Endothelial cell of umbilical vein (primary cell): ENCODE results near the gene CFAP46. TPM values are rescaled to one million over a fixed set of nuclear protein-coding genes. Genes with fewer than 3 reads are reported as not detected.

Source experiments
- BruUV-seq: library from RNA; stranded (reverse); fragments of 400-500 nt; replicated peaks from 2 replicates; lab custom pipeline; 2021; lab: Mats Ljungman, UMichigan
- CTCF ChIA-PET: fragments of 300-600, 350-600 bp; sonication (Branson Sonifier 250); formaldehyde crosslinking; loops from one replicate; lab custom pipeline; 2021; ENCODE audit warnings: antibody characterized with exemption, inconsistent platforms; lab: Charles Lee
- POLR2A ChIA-PET: fragments of 300-600, 350-600 bp; sonication (Branson Sonifier 250); formaldehyde crosslinking; loops from one replicate; lab custom pipeline; 2021; ENCODE audit warnings: antibody characterized with exemption, inconsistent platforms; lab: Charles Lee
- DNase-seq: peaks from one replicate; pipeline ENCODE4 v3.0.0-alpha.2; 2011; ENCODE audit warnings: low read depth, low spot score
- FAIRE-seq: peaks from 2 replicates; lab custom pipeline; 2011; peaks lifted over from hg19 to GRCh38; lab: Jason Lieb, UNC
- H2AFZ ChIP-seq: 2 replicates; pipeline ENCODE4 v1.6.0; 2012; ENCODE audit warnings: low read depth, low read length, control low read depth, inconsistent platforms
- H3K27ac ChIP-seq: 2 replicates; pipeline ENCODE4 v1.5.1; 2011; ENCODE audit warnings: low read depth, mild to moderate bottlenecking, control low read depth, low read length, moderate library complexity; ENCODE audit not compliant: insufficient read depth
- H3K27me3 ChIP-seq, 2 experiments: 2 replicates each; pipeline versions ENCODE4 v1.6.0 to v1.6.1; 2011; ENCODE audit warnings: low read length in 2 of 2, mixed read lengths in 1 of 2; ENCODE audit not compliant: control insufficient read depth in 2 of 2, insufficient read depth in 2 of 2
- H3K36me3 ChIP-seq, 2 experiments: 2 replicates in 1 of 2; 3 replicates in 1 of 2; pipeline ENCODE4 v1.5.1; 2011; ENCODE audit warnings: low read length in 2 of 2, mild to moderate bottlenecking in 1 of 2, moderate library complexity in 1 of 2; ENCODE audit not compliant: control insufficient read depth in 2 of 2, insufficient read depth in 2 of 2; ENCODE audit errors: extremely low read depth in 1 of 2
- H3K4me1 ChIP-seq: 3 replicates; pipeline ENCODE4 v1.5.1; 2011; ENCODE audit warnings: mild to moderate bottlenecking, low read length; ENCODE audit not compliant: control insufficient read depth, insufficient read depth; ENCODE audit errors: extremely low read depth
- H3K4me2 ChIP-seq: 2 replicates; pipeline ENCODE4 v1.6.1; 2011; ENCODE audit warnings: low read length, control low read depth, mixed read lengths; ENCODE audit not compliant: insufficient read depth
- H3K4me3 ChIP-seq, 3 experiments: fragments of 200-600 bp in 1 of 3; sonication (generic), shearing (Covaris generic) in 1 of 3; replicated peaks in 1 of 3; 2 replicates each; pipeline ENCODE4 v1.5.1; 2011 to 2016; ENCODE audit warnings: control low read depth in 3 of 3, low read length in 3 of 3, mild to moderate bottlenecking in 2 of 3, inconsistent platforms in 1 of 3, low read depth in 1 of 3, moderate library complexity in 1 of 3; ENCODE audit not compliant: insufficient read depth in 1 of 3
- H3K79me2 ChIP-seq: 2 replicates; pipeline ENCODE4 v1.6.0; 2012; ENCODE audit warnings: low read length, inconsistent platforms; ENCODE audit not compliant: control insufficient read depth, insufficient read depth
- H3K9ac ChIP-seq: replicated peaks from 2 replicates; pipeline ENCODE3; 2011; ENCODE audit warnings: low read length, control low read depth; ENCODE audit not compliant: insufficient read depth; ENCODE audit errors: extremely low read depth
- H3K9me1 ChIP-seq: replicated peaks from 3 replicates; pipeline ENCODE4 v1.6.0; 2011; ENCODE audit warnings: mild to moderate bottlenecking, low read length; ENCODE audit not compliant: control insufficient read depth, insufficient read depth; ENCODE audit errors: extremely low read depth
- H3K9me3 ChIP-seq: replicated peaks from 2 replicates; pipeline ENCODE4 v1.5.1; 2012; ENCODE audit warnings: low read length, inconsistent platforms; ENCODE audit not compliant: control insufficient read depth, insufficient read depth
- H4K20me1 ChIP-seq: replicated peaks from 2 replicates; pipeline ENCODE3; 2011; ENCODE audit warnings: mild to moderate bottlenecking, low read length; ENCODE audit not compliant: control insufficient read depth, insufficient read depth; ENCODE audit errors: extremely low read depth
- GATA2 ChIP-seq: IDR thresholded peaks from 2 replicates; pipeline ENCODE4 v1.7.0; 2011; ENCODE audit warnings: low read depth, mild to moderate bottlenecking, moderate library complexity, mixed read lengths, low read length; ENCODE audit not compliant: insufficient read length, insufficient read depth
- JUN ChIP-seq: IDR thresholded peaks from 2 replicates; pipeline ENCODE4 v1.6.1; 2011; ENCODE audit warnings: borderline replicate concordance, low read depth; ENCODE audit not compliant: insufficient read length, insufficient read depth
- MYC ChIP-seq: IDR thresholded peaks from one replicate; pipeline ENCODE4 v1.6.1; 2011; ENCODE audit warnings: mild to moderate bottlenecking, low read depth, low read length
- POLR2A ChIP-seq: IDR thresholded peaks from 2 replicates; pipeline ENCODE4 v1.6.1; 2012; ENCODE audit warnings: low read depth, mild to moderate bottlenecking, control low read depth, low read length
- POLR2AphosphoS5 ChIP-seq: IDR thresholded peaks from 2 replicates; pipeline ENCODE4 v1.6.1; 2012; ENCODE audit warnings: low read depth, mild to moderate bottlenecking, control low read depth, low read length, moderate library complexity; ENCODE audit not compliant: insufficient read depth
- dilution Hi-C: fragments of 300-500 bp; cut with MboI; formaldehyde crosslinking; loops from one replicate; pipeline ENCODE4 v1.15.0; 2019; ENCODE audit warnings: low sequenced_read_pairs; ENCODE audit not compliant: extremely low pct_ligation_motif_present
- intact Hi-C: fragments of 100-400 bp; cut with micrococcal nuclease; formaldehyde crosslinking; loops from one replicate; pipeline ENCODE4 v1.10.0; 2022
- polyA plus RNA-seq, 4 experiments: library from polyadenylated mRNA; depleted of rRNA in 3 of 4; stranded (reverse) in 3 of 4; unstranded in 1 of 4; fragments of >200 nt; gene quantifications; 2 replicates each; pipeline versions ENCODE4 v1.2.1 to v1.2.3, GENCODE V29; 2011 to 2012; ENCODE audit warnings: missing spikeins in 1 of 4
- total RNA-seq: library from RNA; stranded (reverse); gene quantifications from 2 replicates; pipeline ENCODE4 v1.2.3, GENCODE V29; 2021
- TF ChIP-seq, protein P1 (sequence below), 2 donors: IDR thresholded peaks; 1 replicate in 1 of 2; 2 replicates in 1 of 2; pipeline ENCODE4 v1.5.1; 2011; ENCODE audit warnings: low read length in 2 of 2, mild to moderate bottlenecking in 2 of 2, moderate library complexity in 2 of 2, control low read depth in 1 of 2, inconsistent platforms in 1 of 2, low read depth in 1 of 2; ENCODE audit not compliant: insufficient read depth in 1 of 2; ENCODE audit errors: extremely low read depth in 1 of 2

Gene CFAP46
- total and polyA plus RNA-seq, 2 donors (not counting 3 experiments of a cell fraction or from before 2014, with no cell fraction given) = 0.75 to 0.98 TPM

DNA sequence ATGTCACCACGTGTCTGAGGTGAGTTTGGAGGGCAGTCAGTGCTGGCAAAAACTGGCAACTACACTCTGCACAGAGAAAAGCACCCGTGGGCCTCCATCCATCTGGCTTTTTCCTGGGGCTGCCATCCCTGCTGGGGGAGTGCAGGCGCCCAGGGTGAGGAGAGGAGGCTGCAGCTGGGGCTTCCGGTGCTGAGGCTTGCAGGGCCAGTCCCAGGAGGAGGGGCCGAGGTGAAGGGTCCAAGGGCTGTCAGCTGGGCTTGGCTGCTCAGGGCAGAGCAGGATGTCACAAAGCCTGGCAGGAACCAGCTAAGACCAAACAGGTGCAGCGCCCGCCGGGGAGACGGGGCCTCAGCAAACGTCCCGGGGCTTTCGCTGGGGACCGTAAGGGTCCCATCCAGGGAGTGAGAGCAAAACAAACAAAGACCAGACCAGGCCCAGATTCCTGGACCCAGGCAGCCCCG is 77.2 kb downstream of the CFAP46 start:
- Histone ChIP-seq H3K4me1 (no peaks in the 10 kb centered on the region), H3K4me3 (no peak overlapping the region), H3K27ac (no peak overlapping the region), H3K9me1 (no peaks in the 10 kb centered on the region), H3K9me3 (no peaks in the 10 kb centered on the region), H3K9ac (no peak overlapping the region), H3K36me3 (no peaks in the 10 kb centered on the region), H4K20me1 (no peaks in the 10 kb centered on the region), H3K79me2 (no peaks in the 10 kb centered on the region), H3K4me2 (no peak overlapping the region), H3K27me3 (no peaks in the 10 kb centered on the region), H2AFZ (no peak overlapping the region)
- dilution Hi-C loops (no loop called here), intact Hi-C loops (no loop called here)
- CTCF ChIA-PET = no interaction called here
- POLR2A ChIA-PET = no interaction called here
- TF ChIP-seq JUN = no peak
- TF ChIP-seq, protein P1, sequence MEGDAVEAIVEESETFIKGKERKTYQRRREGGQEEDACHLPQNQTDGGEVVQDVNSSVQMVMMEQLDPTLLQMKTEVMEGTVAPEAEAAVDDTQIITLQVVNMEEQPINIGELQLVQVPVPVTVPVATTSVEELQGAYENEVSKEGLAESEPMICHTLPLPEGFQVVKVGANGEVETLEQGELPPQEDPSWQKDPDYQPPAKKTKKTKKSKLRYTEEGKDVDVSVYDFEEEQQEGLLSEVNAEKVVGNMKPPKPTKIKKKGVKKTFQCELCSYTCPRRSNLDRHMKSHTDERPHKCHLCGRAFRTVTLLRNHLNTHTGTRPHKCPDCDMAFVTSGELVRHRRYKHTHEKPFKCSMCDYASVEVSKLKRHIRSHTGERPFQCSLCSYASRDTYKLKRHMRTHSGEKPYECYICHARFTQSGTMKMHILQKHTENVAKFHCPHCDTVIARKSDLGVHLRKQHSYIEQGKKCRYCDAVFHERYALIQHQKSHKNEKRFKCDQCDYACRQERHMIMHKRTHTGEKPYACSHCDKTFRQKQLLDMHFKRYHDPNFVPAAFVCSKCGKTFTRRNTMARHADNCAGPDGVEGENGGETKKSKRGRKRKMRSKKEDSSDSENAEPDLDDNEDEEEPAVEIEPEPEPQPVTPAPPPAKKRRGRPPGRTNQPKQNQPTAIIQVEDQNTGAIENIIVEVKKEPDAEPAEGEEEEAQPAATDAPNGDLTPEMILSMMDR (IDR thresholded peaks at IDR 0.05; ENCODE audit: extremely low read depth in 1 of 2, insufficient read depth in 1 of 2, low read depth in 1 of 2, low read length in 2 of 2) = no peak
- TF ChIP-seq MYC = no peak
- TF ChIP-seq POLR2A = no peak
- no peak for TF ChIP-seq GATA2
- TF ChIP-seq POLR2AphosphoS5 = no peak
- DNase-seq = no peak
- no TSS peak for BruUV-seq
- FAIRE-seq = no peak
